Measurements from ENCODE around the gene SETD9.

DNA sequence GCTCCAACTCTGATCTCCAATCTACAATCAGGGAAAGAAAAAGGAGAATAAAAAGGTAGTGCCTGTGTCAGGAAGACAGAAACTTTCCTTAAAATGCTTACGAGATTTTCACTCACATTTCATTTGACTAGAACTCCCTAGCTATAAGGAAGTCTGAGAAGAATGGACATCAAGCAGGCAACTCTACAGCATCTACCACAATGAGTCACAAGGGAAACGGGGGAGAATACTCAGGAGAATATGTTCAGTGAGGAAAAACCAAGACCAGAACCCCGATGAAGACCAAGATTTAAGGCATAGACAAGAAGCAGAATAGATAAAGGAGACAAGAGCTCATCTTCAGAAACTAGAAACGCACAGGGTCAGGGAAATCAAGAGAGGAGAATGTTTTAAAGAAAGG is 9.0 kb upstream of the SETD9 start:
- TF ChIP-seq, protein P1, sequence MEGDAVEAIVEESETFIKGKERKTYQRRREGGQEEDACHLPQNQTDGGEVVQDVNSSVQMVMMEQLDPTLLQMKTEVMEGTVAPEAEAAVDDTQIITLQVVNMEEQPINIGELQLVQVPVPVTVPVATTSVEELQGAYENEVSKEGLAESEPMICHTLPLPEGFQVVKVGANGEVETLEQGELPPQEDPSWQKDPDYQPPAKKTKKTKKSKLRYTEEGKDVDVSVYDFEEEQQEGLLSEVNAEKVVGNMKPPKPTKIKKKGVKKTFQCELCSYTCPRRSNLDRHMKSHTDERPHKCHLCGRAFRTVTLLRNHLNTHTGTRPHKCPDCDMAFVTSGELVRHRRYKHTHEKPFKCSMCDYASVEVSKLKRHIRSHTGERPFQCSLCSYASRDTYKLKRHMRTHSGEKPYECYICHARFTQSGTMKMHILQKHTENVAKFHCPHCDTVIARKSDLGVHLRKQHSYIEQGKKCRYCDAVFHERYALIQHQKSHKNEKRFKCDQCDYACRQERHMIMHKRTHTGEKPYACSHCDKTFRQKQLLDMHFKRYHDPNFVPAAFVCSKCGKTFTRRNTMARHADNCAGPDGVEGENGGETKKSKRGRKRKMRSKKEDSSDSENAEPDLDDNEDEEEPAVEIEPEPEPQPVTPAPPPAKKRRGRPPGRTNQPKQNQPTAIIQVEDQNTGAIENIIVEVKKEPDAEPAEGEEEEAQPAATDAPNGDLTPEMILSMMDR (IDR thresholded peaks at IDR 0.05) = no peak
- no peak for TF ChIP-seq POLR2A (IDR thresholded peaks at IDR 0.05)

Data from lower leg skin (tissue), 3 donors.